Colonic mucosa (tissue), 4 donors: ENCODE measurements around the gene TEKTIP1. TPM values are rescaled to one million over a fixed set of nuclear protein-coding genes. Genes with fewer than 3 reads are reported as not detected.

Experiments
- DNase-seq: peaks from one replicate; pipeline ENCODE4 v3.0.0-alpha.2; 2020
- H3K27ac ChIP-seq: fragments of 200-600 bp; one replicate; pipeline ENCODE4 v1.8.0; 2021
- H3K27me3 ChIP-seq: fragments of 200-600 bp; one replicate; pipeline ENCODE4 v1.8.0; 2021
- H3K36me3 ChIP-seq: fragments of 200-600 bp; one replicate; pipeline ENCODE4 v1.8.0; 2021
- H3K4me1 ChIP-seq: fragments of 200-600 bp; one replicate; pipeline ENCODE4 v1.8.0; 2021; ENCODE audit warnings: mild to moderate bottlenecking
- H3K4me3 ChIP-seq: fragments of 200-600 bp; one replicate; pipeline ENCODE4 v1.8.0; 2021
- H3K9ac ChIP-seq, 2 donors: one replicate each; pipeline ENCODE4 v1.7.0; 2013; ENCODE audit warnings: control low read depth in 2 of 2, low read depth in 2 of 2, low read length in 2 of 2
- H3K9me3 ChIP-seq: fragments of 200-600 bp; one replicate; pipeline ENCODE4 v1.8.0; 2021
- CTCF ChIP-seq: fragments of 200-600 bp; IDR thresholded peaks from one replicate; pipeline ENCODE4 v1.8.0; 2022; ENCODE audit warnings: antibody characterized with exemption, mild to moderate bottlenecking
- intact Hi-C: fragments of 100-400 bp; cut with DNase I; formaldehyde crosslinking; loops from one replicate; pipeline ENCODE4 v1.14.1; 2022
- total RNA-seq, 2 donors: library from RNA; stranded (reverse); fragmentation: NEBNext Ultra II Directional in 1 of 2; extraction: Animal tissue kit (Norgen Biotek cat#: 25700) in 1 of 2; gene quantifications; one replicate each; pipeline ENCODE4 v1.2.1, GENCODE V29; 2021
- donor health status: healthy.
- donor health status: DM: no; HTN: no; CAD: no.
- donor health status: DM: no; HTN: no; CAD: no.

Gene TEKTIP1
- total RNA-seq = 1 to 10 TPM; 1.5 to 4.7 TPM

- intact Hi-C loops = no loop called here
- no peak for DNase-seq
- Histone ChIP-seq H3K27ac (no peak within 1 kb of the TSS), H3K4me3 (no peak within 1 kb of the TSS), H3K9me3 (no peaks in the 10 kb centered on the region), H3K9ac (no peak within 1 kb of the TSS), H3K4me1 (no peaks in the 10 kb centered on the region), H3K27me3 (no peaks in the 10 kb centered on the region), H3K36me3 (peaks cover 9% of the 10 kb centered on the region)
- no peak for TF ChIP-seq CTCF
These were observed at the start of gene TEKTIP1 for GRCh38 chr19:3538965-3539755. TEKTIP1 (plus strand) TSS chr19:3539174; CDS start chr19:3539178, 4 bp downstream.

GRCh38 chr19:3491396-3492119, 47.4 kb upstream of the TEKTIP1 start:
- Histone ChIP-seq H3K9me3 (no peaks in the 10 kb centered on the region), H3K27ac (no peak overlapping the region), H3K27me3 (no peaks in the 10 kb centered on the region), H3K9ac (no peak overlapping the region), H3K36me3 (peaks cover 18% of the 10 kb centered on the region), H3K4me1 (no peaks in the 10 kb centered on the region), H3K4me3 (no peak overlapping the region)
- no peak for TF ChIP-seq CTCF
- intact Hi-C loops = no loop called here
- no peak for DNase-seq

- Histone ChIP-seq H3K4me1 (no peaks in the 10 kb centered on the region), H3K9me3 (no peaks in the 10 kb centered on the region), H3K9ac (no peak overlapping the region), H3K27ac (no peak overlapping the region), H3K36me3 (peaks cover 18% of the 10 kb centered on the region), H3K4me3 (no peak overlapping the region), H3K27me3 (no peaks in the 10 kb centered on the region)
- DNase-seq = no peak
- no peak for TF ChIP-seq CTCF
- intact Hi-C loops = no loop called here
These were observed 46.7 kb upstream of the TEKTIP1 start for GRCh38 chr19:3492131-3492839.

GRCh38 chr19:3492919-3493318, 46.1 kb upstream of the TEKTIP1 start:
- intact Hi-C loops = no loop called here
- TF ChIP-seq CTCF = no peak
- H3K9ac ChIP-seq = no peak overlapping the region
- H3K9me3 ChIP-seq = no peaks in the 10 kb centered on the region
- DNase-seq = no peak
- no peak overlapping the region for H3K4me3 ChIP-seq
- no peak overlapping the region for H3K27ac ChIP-seq
- no peaks in the 10 kb centered on the region for H3K27me3 ChIP-seq
- no peaks in the 10 kb centered on the region for H3K4me1 ChIP-seq
- peaks cover 18% of the 10 kb centered on the region for H3K36me3 ChIP-seq

- TF ChIP-seq CTCF = no peak
- no peak overlapping the region for H3K9ac ChIP-seq
- no peaks in the 10 kb centered on the region for H3K4me1 ChIP-seq
- H3K36me3 ChIP-seq = peaks cover 18% of the 10 kb centered on the region
- no peaks in the 10 kb centered on the region for H3K27me3 ChIP-seq
- H3K4me3 ChIP-seq = no peak overlapping the region
- intact Hi-C loops = no loop called here
- no peak for DNase-seq
- no peaks in the 10 kb centered on the region for H3K9me3 ChIP-seq
- H3K27ac ChIP-seq = no peak overlapping the region
These were observed 45.3 kb upstream of the TEKTIP1 start for GRCh38 chr19:3493651-3494050.
